SK-N-SH (cell line): ENCODE results near the gene GALNT14. TPM values are rescaled to one million over a fixed set of nuclear protein-coding genes. Genes with fewer than 3 reads are reported as not detected.
A peak's percentile ranks its signal among the peaks of the same experiment; 100 is the strongest.

Experiments used
- CTCF ChIA-PET: fragments of 300-600, 350-600 bp; formaldehyde crosslinking; extraction: SDS; loops from one replicate; lab custom pipeline; 2021; lab: Yijun Ruan, JAX
- POLR2A ChIA-PET: fragments of 350-600 bp; sonication (Branson Sonifier 250); formaldehyde crosslinking; extraction: SDS; loops from one replicate; lab custom pipeline; 2020; ENCODE audit warnings: antibody characterized with exemption, inconsistent platforms; lab: Yijun Ruan, JAX
- DNase-seq: peaks from one replicate; pipeline ENCODE4 v3.0.0; 2012
- H2AFZ ChIP-seq: fragments of 200-600 bp; sonication (generic); 2 replicates; pipeline ENCODE4 v1.8.1; 2016; ENCODE audit warnings: antibody characterized with exemption, mild to moderate bottlenecking, low read depth
- H3F3A ChIP-seq: fragments of 200-600 bp; sonication (generic); replicated peaks from 2 replicates; pipeline ENCODE3; 2016; ENCODE audit warnings: antibody characterized with exemption, mild to moderate bottlenecking; ENCODE audit not compliant: insufficient read depth
- H3K27ac ChIP-seq, 2 experiments: fragments of 200-500 bp in 1 of 2; fragments of 200-600 bp in 1 of 2; sonication (Bioruptor generic) in 1 of 2; sonication (generic), shearing (Covaris generic) in 1 of 2; 2 replicates each; pipeline versions ENCODE4 v1.5.1 to v1.6.1; 2014 to 2016; ENCODE audit warnings: low read depth in 2 of 2, inconsistent platforms in 1 of 2, low read length in 1 of 2, mild to moderate bottlenecking in 1 of 2, mixed read lengths in 1 of 2
- H3K27me3 ChIP-seq: fragments of 200-600 bp; sonication (generic), shearing (Covaris generic); 2 replicates; pipeline ENCODE4 v1.6.1; 2016; ENCODE audit warnings: mixed run types; ENCODE audit not compliant: insufficient read depth
- H3K36me3 ChIP-seq, 2 experiments: fragments of 200-500 bp in 1 of 2; fragments of 200-600 bp in 1 of 2; sonication (Bioruptor generic) in 1 of 2; sonication (generic) in 1 of 2; replicated peaks in 1 of 2; 2 replicates each; pipeline versions ENCODE3 to v1.5.1; 2014 to 2016; ENCODE audit warnings: low read length in 1 of 2, mild to moderate bottlenecking in 1 of 2; ENCODE audit not compliant: insufficient read depth in 2 of 2, control insufficient read depth in 1 of 2
- H3K4me1 ChIP-seq, 2 experiments: fragments of 200-500 bp in 1 of 2; fragments of 200-600 bp in 1 of 2; sonication (Bioruptor generic) in 1 of 2; sonication (generic), shearing (Covaris generic) in 1 of 2; 2 replicates each; pipeline versions ENCODE4 v1.5.1 to v1.6.1; 2014 to 2016; ENCODE audit warnings: low read depth in 1 of 2, low read length in 1 of 2, mixed run types in 1 of 2; ENCODE audit not compliant: insufficient read depth in 2 of 2, control insufficient read depth in 1 of 2
- H3K4me2 ChIP-seq: fragments of 200-600 bp; sonication (generic), shearing (Covaris generic); 2 replicates; pipeline ENCODE4 v1.6.1; 2017; ENCODE audit warnings: mixed run types
- H3K4me3 ChIP-seq, 2 experiments: fragments of 200-500 bp in 1 of 2; fragments of 200-600 bp in 1 of 2; sonication (Bioruptor generic) in 1 of 2; sonication (generic), shearing (Covaris generic) in 1 of 2; 2 replicates each; pipeline versions ENCODE4 v1.5.1 to v1.8.1; 2014 to 2016; ENCODE audit warnings: low read depth in 2 of 2, inconsistent platforms in 1 of 2, low read length in 1 of 2, mild to moderate bottlenecking in 1 of 2, mixed read lengths in 1 of 2, moderate library complexity in 1 of 2
- H3K79me2 ChIP-seq: fragments of 200-600 bp; sonication (generic); 2 replicates; pipeline ENCODE4 v1.8.1; 2017; ENCODE audit warnings: mild to moderate bottlenecking; ENCODE audit not compliant: insufficient read depth
- H3K9ac ChIP-seq: fragments of 200-600 bp; sonication (generic); 2 replicates; pipeline ENCODE4 v1.6.1; 2017; ENCODE audit warnings: mixed run types
- H3K9me2 ChIP-seq: fragments of 200-600 bp; sonication (generic); 2 replicates; pipeline ENCODE4 v1.6.1; 2017; ENCODE audit warnings: mixed run types
- H3K9me3 ChIP-seq: fragments of 200-600 bp; sonication (generic); 2 replicates; pipeline ENCODE4 v1.6.1; 2017; ENCODE audit warnings: mixed run types, mild to moderate bottlenecking, moderate library complexity
- H4K20me1 ChIP-seq: fragments of 200-600 bp; sonication (generic); 2 replicates; pipeline ENCODE4 v1.6.1; 2017; ENCODE audit warnings: mild to moderate bottlenecking, mixed run types; ENCODE audit not compliant: insufficient read depth
- CTCF ChIP-seq: fragments of 200-600 bp; sonication (generic); IDR thresholded peaks from 2 replicates; pipeline ENCODE4 v1.6.1; 2017; ENCODE audit warnings: antibody characterized with exemption, mild to moderate bottlenecking, moderate library complexity
- EP300 ChIP-seq, 2 experiments: IDR thresholded peaks; 2 replicates each; pipeline versions ENCODE4 v1.4.0 to v1.6.1; 2012; ENCODE audit warnings: borderline replicate concordance in 1 of 2, low read depth in 1 of 2, low read length in 1 of 2
- EZH2phosphoT487 ChIP-seq: fragments of 200-600 bp; sonication (generic); IDR thresholded peaks from 2 replicates; pipeline ENCODE4 v1.6.1; 2017; ENCODE audit warnings: low read depth, mixed run types, mild to moderate bottlenecking, antibody characterized with exemption, moderate library complexity, borderline replicate concordance
- FOSL2 ChIP-seq: IDR thresholded peaks from 2 replicates; pipeline ENCODE4 v1.4.0; 2012; ENCODE audit warnings: low read depth, mild to moderate bottlenecking, moderate library complexity, borderline replicate concordance
- IRF3 ChIP-seq: fragments of 150-350 bp; IDR thresholded peaks from 2 replicates; pipeline ENCODE4 v1.6.1; 2016; ENCODE audit warnings: mild to moderate bottlenecking, low read depth, low read length
- MEF2A ChIP-seq: IDR thresholded peaks from 2 replicates; pipeline ENCODE4 v1.4.0; 2012; ENCODE audit warnings: low read depth, borderline replicate concordance
- MXI1 ChIP-seq: IDR thresholded peaks from 2 replicates; pipeline ENCODE4 v1.6.1; 2012; ENCODE audit warnings: mild to moderate bottlenecking, low read depth, low read length, improper control_type of control experiment
- NRF1 ChIP-seq: IDR thresholded peaks from 2 replicates; pipeline ENCODE4 v1.6.1; 2012; ENCODE audit warnings: low read depth, mild to moderate bottlenecking, low read length
- PBX3 ChIP-seq: IDR thresholded peaks from 2 replicates; pipeline ENCODE4; 2012
- RCOR1 ChIP-seq: fragments of 150-350 bp; IDR thresholded peaks from 2 replicates; pipeline ENCODE4 v1.6.1; 2017; ENCODE audit warnings: antibody characterized with exemption, low read length
- TEAD4 ChIP-seq: IDR thresholded peaks from 2 replicates; pipeline ENCODE4 v1.4.0; 2012; ENCODE audit warnings: mild to moderate bottlenecking, borderline replicate concordance; ENCODE audit not compliant: insufficient read depth
- USF1 ChIP-seq: IDR thresholded peaks from 2 replicates; pipeline ENCODE4 v1.4.0; 2012; ENCODE audit warnings: low read depth, borderline replicate concordance
- WGBS: methylation state at CpG from one replicate; pipeline ENCODE4 v1.1.6; 2017; ENCODE audit warnings: low lambda C conversion rate; 5-methylcytosine and 5-hydroxymethylcytosine counted together
- polyA plus RNA-seq, 3 experiments: library from polyadenylated mRNA; depleted of rRNA; stranded (reverse); fragments of >200 nt; gene quantifications; 2 replicates each; pipeline ENCODE4 v1.2.3, GENCODE V29; 2012

The GALNT14 gene
- polyA plus RNA-seq, 1 of the 3 experiments (the other 2 are of a cell fraction): 1.6 TPM

- ChIA-PET CTCF (interaction anchor here (0.6 to 14.0 kb wide), 71 partner anchors 9 to 973 kb away, joined by 3 to 168 read pairs (median 5); partner anchors contain the start of genes CAPN14 and EHD3), POLR2A (interaction anchor here (1.5 to 2.3 kb wide), 2 partner anchors 143 to 266 kb away, joined by 7 to 9 read pairs; no protein-coding TSS in a partner anchor)
- Histone ChIP-seq H3K79me2 (no peaks in the 10 kb centered on the region), H3F3A (no peaks in the 10 kb centered on the region), H3K9me2 (no peaks in the 10 kb centered on the region), H3K27ac (peak overlapping the region in 1 of 2 experiments; percentile 68; a peak in 2 of 4 replicates), H2AFZ (peak overlapping the region; percentile 86), H3K4me3 (peak overlapping the region; percentile 55 to 64), H3K36me3 (no peaks in the 10 kb centered on the region), H3K4me2 (peak overlapping the region; percentile 93), H3K27me3 (peaks cover 57% of the 10 kb centered on the region), H3K9me3 (no peaks in the 10 kb centered on the region), H4K20me1 (no peaks in the 10 kb centered on the region), H3K4me1 (peaks cover 0 to 22% of the 10 kb centered on the region in 2 experiments; a peak in 1 of 4 replicates), H3K9ac (no peak overlapping the region)
- TF ChIP-seq TEAD4: no peak
- no peak for TF ChIP-seq FOSL2
- no peak for TF ChIP-seq EP300 (IDR thresholded peaks at IDR 0.05; ENCODE audit: borderline replicate concordance in 1 of 2, low read depth in 1 of 2, low read length in 1 of 2)
- peak; percentile 1; the same call in 1 of the 2 replicates for TF ChIP-seq NRF1
- 5% methylated on average over 3 of the region's 72 CpGs for WGBS
- DNase-seq: peak; percentile 88
Observed at GRCh38 chr2:31137211-31138036, 816 bp downstream of the GALNT14 start.

GRCh38 chr2:31136732-31137131, 1.5 kb downstream of the GALNT14 start:
- CTCF ChIA-PET: interaction anchor here (1.1 to 14.0 kb wide), 22 partner anchors 8 to 972 kb away, joined by 3 to 168 read pairs (median 12); no protein-coding TSS in a partner anchor
- Histone ChIP-seq H3K4me1 (peaks cover 0 to 26% of the 10 kb centered on the region in 2 experiments; a peak in 1 of 4 replicates), H3K4me2 (no peak overlapping the region), H3F3A (no peaks in the 10 kb centered on the region), H2AFZ (no peak overlapping the region), H3K27ac (no peak overlapping the region; a peak in 2 of 4 replicates), H3K4me3 (peak overlapping the region in 1 of 2 experiments; percentile 55; a peak in 2 of 4 replicates), H3K9me3 (no peaks in the 10 kb centered on the region), H3K36me3 (no peaks in the 10 kb centered on the region), H3K9me2 (no peaks in the 10 kb centered on the region), H4K20me1 (no peaks in the 10 kb centered on the region), H3K9ac (no peak overlapping the region), H3K79me2 (no peaks in the 10 kb centered on the region), H3K27me3 (peaks cover 57% of the 10 kb centered on the region)
- TF ChIP-seq MEF2A (no peak), MXI1 (no peak), IRF3 (no peak), USF1 (no peak), RCOR1 (no peak), PBX3 (no peak), TEAD4 (no peak), CTCF (no peak), EZH2phosphoT487 (no peak)
- no peak for DNase-seq
- POLR2A ChIA-PET: interaction anchor here (1.5 to 2.3 kb wide), 2 partner anchors 142 to 265 kb away, joined by 7 to 9 read pairs; no protein-coding TSS in a partner anchor
- 70% methylated on average over 10 of the region's 10 CpGs for WGBS
